Common myeloid progenitor, CD34-positive (primary cell): Measurements from ENCODE around the gene MAGI1.

ENCODE experiments used
- CTCF ChIA-PET: fragments of 350-600 bp; sonication (Branson Sonifier 250); formaldehyde crosslinking; loops from one replicate; lab custom pipeline; 2021; ENCODE audit warnings: antibody characterized with exemption; lab: Charles Lee
- POLR2A ChIA-PET: fragments of 350-600 bp; sonication (Branson Sonifier 250); formaldehyde crosslinking; loops from one replicate; lab custom pipeline; 2021; ENCODE audit warnings: antibody characterized with exemption; lab: Charles Lee
- DNase-seq, 3 donors: peaks; one replicate each; pipeline versions ENCODE4 v3.0.0 to v3.0.0-alpha.2; 2013
- H3K27ac ChIP-seq, 2 experiments: 1 replicate in 1 of 2; 2 replicates in 1 of 2; pipeline ENCODE4 v1.7.0; 2013; ENCODE audit warnings: inconsistent platforms in 2 of 2, low read length in 2 of 2, mild to moderate bottlenecking in 2 of 2, low read depth in 1 of 2, moderate library complexity in 1 of 2; ENCODE audit not compliant: severe bottlenecking in 2 of 2, insufficient read depth in 1 of 2, poor library complexity in 1 of 2
- H3K27me3 ChIP-seq, 5 experiments: replicated peaks in 2 of 5; 1 replicate in 3 of 5; 2 replicates in 2 of 5; pipeline versions ENCODE4 v1.6.1 to v1.7.0; 2013; ENCODE audit warnings: low read length in 4 of 5, mild to moderate bottlenecking in 2 of 5, moderate library complexity in 2 of 5, inconsistent platforms in 1 of 5; ENCODE audit not compliant: insufficient read depth in 5 of 5, control insufficient read depth in 4 of 5
- H3K36me3 ChIP-seq, 4 experiments: 1 replicate in 2 of 4; 2 replicates in 2 of 4; pipeline versions ENCODE4 v1.6.1 to v1.7.0; 2013; ENCODE audit warnings: low read length in 3 of 4, control low read depth in 1 of 4, mild to moderate bottlenecking in 1 of 4; ENCODE audit not compliant: control insufficient read depth in 4 of 4, insufficient read depth in 4 of 4
- H3K4me1 ChIP-seq, 4 experiments: 1 replicate in 3 of 4; 2 replicates in 1 of 4; pipeline versions ENCODE4 v1.6.1 to v1.7.1; 2013; ENCODE audit warnings: low read length in 3 of 4, mild to moderate bottlenecking in 3 of 4, control low read depth in 1 of 4, inconsistent platforms in 1 of 4, moderate library complexity in 1 of 4; ENCODE audit not compliant: control insufficient read depth in 4 of 4, insufficient read depth in 4 of 4; ENCODE audit errors: control extremely low read depth in 1 of 4
- H3K4me3 ChIP-seq, 7 experiments: 1 replicate in 4 of 7; 2 replicates in 3 of 7; pipeline versions ENCODE4 v1.5.1 to v1.7.0; 2013; ENCODE audit warnings: mild to moderate bottlenecking in 7 of 7, low read length in 6 of 7, moderate library complexity in 6 of 7, inconsistent platforms in 2 of 7, low read depth in 2 of 7, control low read depth in 1 of 7; ENCODE audit not compliant: insufficient read depth in 4 of 7, control insufficient read depth in 1 of 7; ENCODE audit errors: extremely low read depth in 1 of 7
- H3K9me3 ChIP-seq, 5 experiments: 1 replicate in 4 of 5; 2 replicates in 1 of 5; pipeline versions ENCODE4 v1.6.1 to v1.7.1; 2013; ENCODE audit warnings: low read length in 4 of 5, mild to moderate bottlenecking in 2 of 5, inconsistent platforms in 1 of 5, low read depth in 1 of 5, moderate library complexity in 1 of 5; ENCODE audit not compliant: control insufficient read depth in 4 of 5, insufficient read depth in 2 of 5; ENCODE audit errors: control extremely low read depth in 1 of 5
- WGBS: methylation state at CpG from one replicate; pipeline ENCODE4 v1.1.5; 2013; ENCODE audit not compliant: insufficient coverage; 5-methylcytosine and 5-hydroxymethylcytosine counted together

The MAGI1 gene

GRCh38 chr3:65478551-65479500 is 559.9 kb downstream of the MAGI1 start:
- DNase-seq = no peak
- Histone ChIP-seq H3K36me3 (no peaks in the 10 kb centered on the region), H3K4me3 (no peak overlapping the region), H3K9me3 (no peaks in the 10 kb centered on the region), H3K27me3 (no peaks in the 10 kb centered on the region), H3K4me1 (no peaks in the 10 kb centered on the region), H3K27ac (no peak overlapping the region)
- POLR2A ChIA-PET = no interaction called here
- CTCF ChIA-PET = no interaction called here
- WGBS = 92% methylated on average over 10 of the region's 13 CpGs

- ChIA-PET CTCF (no interaction called here), POLR2A (no interaction called here)
- Histone ChIP-seq H3K4me3 (no peak overlapping the region), H3K4me1 (no peaks in the 10 kb centered on the region), H3K36me3 (no peaks in the 10 kb centered on the region), H3K27ac (no peak overlapping the region), H3K9me3 (no peaks in the 10 kb centered on the region), H3K27me3 (no peaks in the 10 kb centered on the region)
- DNase-seq = no peak
- 100% methylated on average over 1 of the region's 3 CpGs for WGBS
These were observed 565.0 kb downstream of the MAGI1 start for GRCh38 chr3:65473736-65474135.

GRCh38 chr3:65472501-65472900 is 566.2 kb downstream of the MAGI1 start:
- WGBS = 89% methylated on average over 3 of the region's 3 CpGs
- Histone ChIP-seq H3K4me1 (no peaks in the 10 kb centered on the region), H3K4me3 (no peak overlapping the region), H3K9me3 (no peaks in the 10 kb centered on the region), H3K36me3 (no peaks in the 10 kb centered on the region), H3K27ac (no peak overlapping the region), H3K27me3 (no peaks in the 10 kb centered on the region)
- ChIA-PET POLR2A (no interaction called here), CTCF (no interaction called here)
- DNase-seq = no peak

GRCh38 chr3:65466300-65466988 is 572.3 kb downstream of the MAGI1 start:
- 86% methylated on average over 4 of the region's 5 CpGs for WGBS

GRCh38 chr3:65449841-65450428 is 588.8 kb downstream of the MAGI1 start:
- POLR2A ChIA-PET = no interaction called here
- no peaks in the 10 kb centered on the region for H3K36me3 ChIP-seq
- WGBS = 97% methylated on average over 2 of the region's 6 CpGs
- no peak overlapping the region for H3K4me3 ChIP-seq
- DNase-seq = no peak
- H3K27me3 ChIP-seq = no peaks in the 10 kb centered on the region
- CTCF ChIA-PET = no interaction called here
- no peaks in the 10 kb centered on the region for H3K9me3 ChIP-seq
- H3K27ac ChIP-seq = no peak overlapping the region
- no peaks in the 10 kb centered on the region for H3K4me1 ChIP-seq

More at GRCh38 chr3:65466300-65466988, 572.3 kb downstream of the MAGI1 start:
- H3K36me3 ChIP-seq = no peaks in the 10 kb centered on the region
- POLR2A ChIA-PET = no interaction called here
- no peak for DNase-seq
- no peak overlapping the region for H3K4me3 ChIP-seq
- H3K4me1 ChIP-seq = no peaks in the 10 kb centered on the region
- CTCF ChIA-PET = no interaction called here
- H3K27ac ChIP-seq = no peak overlapping the region
- H3K27me3 ChIP-seq = no peaks in the 10 kb centered on the region
- no peaks in the 10 kb centered on the region for H3K9me3 ChIP-seq

- WGBS = 100% methylated on average over 2 of the region's 3 CpGs
- Histone ChIP-seq H3K27ac (no peak overlapping the region), H3K4me1 (no peaks in the 10 kb centered on the region), H3K36me3 (no peaks in the 10 kb centered on the region), H3K4me3 (no peak overlapping the region), H3K9me3 (no peaks in the 10 kb centered on the region), H3K27me3 (no peaks in the 10 kb centered on the region)
- no peak for DNase-seq
- ChIA-PET CTCF (interaction anchor here (1.1 kb wide), 1 partner anchor 915 kb away, joined by 3 read pairs; no protein-coding TSS in a partner anchor), POLR2A (no interaction called here)
These were observed 590.6 kb downstream of the MAGI1 start for GRCh38 chr3:65448120-65448519.
